GM18511 (cell line): ENCODE results near the gene KIF3C.

ENCODE experiments used
- ATAC-seq: cut with Tn5 transposase; IDR thresholded peaks from one replicate; pipeline ENCODE4 v1.9.1; 2021; ENCODE audit warnings: mild to moderate bottlenecking, moderate library complexity; ENCODE audit not compliant: unreplicated experiment

Gene KIF3C

DNA sequence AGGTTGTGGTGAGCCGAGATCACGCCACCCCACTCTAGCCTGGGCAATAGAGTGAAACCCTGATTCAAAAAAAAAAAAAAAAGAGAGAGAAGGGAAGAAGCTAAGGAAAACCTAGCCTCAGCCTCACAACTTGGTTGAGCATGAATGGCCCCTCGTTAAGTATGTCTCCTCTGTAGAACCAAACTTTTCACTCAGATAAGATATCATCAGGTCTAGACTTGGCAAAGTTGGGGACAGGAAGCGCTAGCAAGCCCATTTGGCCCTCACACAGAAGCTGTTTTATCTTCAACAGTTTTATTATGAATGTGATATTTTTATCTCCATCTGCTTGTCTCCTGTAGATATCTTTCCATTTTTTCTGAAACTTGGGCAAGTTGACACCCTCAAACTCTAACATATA lies 100.5 kb downstream of the KIF3C start:
- no peak for ATAC-seq

DNA sequence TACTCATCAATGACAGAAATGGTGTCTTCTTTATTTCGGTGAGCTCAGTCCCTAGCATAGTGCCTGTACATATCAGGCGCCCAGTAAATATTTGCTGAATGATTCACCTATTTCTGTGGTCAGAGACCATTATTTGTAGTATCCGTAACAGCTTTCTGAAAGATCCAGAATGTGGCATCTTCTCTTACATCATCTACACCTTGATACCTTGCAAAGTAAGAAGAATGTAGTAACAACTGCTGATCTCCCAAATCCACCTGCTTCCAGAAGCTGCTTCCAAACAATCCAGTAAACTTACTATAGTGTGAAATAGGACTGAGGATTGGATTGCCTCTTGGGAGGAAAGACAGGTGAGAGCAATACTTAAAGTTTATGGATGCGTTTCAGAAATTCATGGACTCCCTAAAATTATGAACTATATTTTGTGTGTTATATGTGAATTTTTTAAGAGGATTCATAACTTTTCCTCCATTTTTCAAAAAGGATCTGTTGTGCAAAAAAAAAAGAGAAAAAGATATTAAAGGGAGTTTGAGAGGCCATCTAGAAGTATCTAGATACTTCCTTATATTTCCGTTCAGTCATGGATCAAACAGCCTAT lies 103.1 kb downstream of the KIF3C start:
- ATAC-seq, result no peak

DNA sequence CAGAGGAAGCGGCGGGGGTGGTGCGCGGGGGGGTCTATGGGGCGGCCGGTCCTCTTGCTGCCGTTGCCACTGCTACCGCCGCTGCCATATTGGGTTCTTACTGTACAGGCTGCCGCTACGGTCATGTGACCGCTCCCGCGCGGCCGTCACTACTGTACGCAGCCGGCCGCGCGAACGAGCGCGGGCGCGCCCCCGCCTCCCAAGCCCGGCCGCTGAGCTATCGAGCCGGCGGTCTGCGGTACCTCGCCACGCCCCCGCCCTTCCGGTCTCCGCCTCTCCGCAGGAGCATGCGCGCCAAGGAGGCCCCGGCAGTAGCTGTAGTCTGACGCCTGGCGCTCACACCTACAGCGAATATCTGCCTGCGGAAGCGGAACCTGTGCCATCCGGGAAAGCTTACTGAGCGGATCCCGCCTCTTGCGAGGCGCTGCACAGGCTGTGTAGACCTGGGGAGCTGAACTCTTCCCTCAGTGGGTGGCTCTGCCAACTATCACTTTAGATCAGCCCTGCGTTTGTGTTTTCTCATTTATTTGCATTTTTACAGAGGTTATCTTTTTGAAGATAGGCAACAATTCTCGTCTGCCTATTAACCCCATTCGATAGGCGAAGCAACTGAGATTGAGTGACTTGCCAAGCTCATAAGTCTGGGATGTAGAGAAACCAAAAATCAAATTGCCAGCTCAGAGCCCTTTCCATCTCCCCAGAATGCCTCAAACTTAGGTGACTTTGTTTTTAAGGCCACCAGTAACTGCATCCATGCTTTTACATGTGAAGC lies 103.8 kb downstream of the KIF3C start, which contains the start of gene ASXL2:
Gene ASXL2, minus strand, starts transcription at position 127 of the 772 bp plus-strand sequence. CDS start 265 bp downstream, outside the sequence.
- peak; percentile 90 for ATAC-seq

DNA sequence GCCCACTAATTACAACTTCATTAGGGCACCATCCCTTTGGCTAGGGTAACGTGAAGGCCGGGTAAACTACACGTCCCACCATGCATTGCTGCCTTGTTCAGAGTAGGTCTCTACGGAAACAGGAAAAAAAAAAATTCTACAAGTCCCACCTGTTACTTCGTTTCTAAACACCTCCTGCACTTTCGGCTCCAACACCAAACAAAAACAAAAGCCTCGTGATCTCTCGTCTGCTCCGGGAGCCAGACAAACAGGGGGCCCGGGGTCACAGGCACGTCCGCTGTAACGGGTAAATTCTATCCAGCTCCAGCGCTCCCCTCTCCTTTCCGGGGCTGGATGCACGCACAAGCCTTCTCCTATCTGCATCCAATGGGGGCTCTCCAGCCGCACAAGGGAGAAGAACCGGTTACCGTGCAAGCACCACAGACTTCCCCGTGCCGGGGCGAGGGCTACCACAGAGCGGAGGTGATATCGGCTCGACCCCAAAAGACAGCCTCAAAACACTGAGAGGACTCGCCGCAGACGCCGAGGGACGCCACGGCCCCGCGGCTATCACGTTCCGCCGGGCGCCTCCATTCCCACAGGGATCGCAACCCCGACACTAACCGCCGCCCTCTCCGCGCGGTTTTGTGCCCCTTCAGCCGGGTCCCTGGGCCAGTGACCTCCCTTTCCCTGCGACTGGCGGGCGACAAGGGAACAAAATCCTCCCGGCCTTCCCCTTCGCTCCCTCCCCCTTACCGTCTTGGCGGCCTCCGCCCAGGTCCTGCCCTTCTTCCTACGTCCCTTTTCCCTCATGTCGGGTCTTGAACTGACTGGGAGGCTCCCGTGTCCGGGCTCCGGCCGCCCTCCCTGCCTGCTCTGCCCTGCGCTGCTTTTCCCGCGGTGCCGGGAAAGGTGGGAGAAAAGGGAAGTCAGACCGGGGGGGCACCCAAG lies 104.6 kb downstream of the KIF3C start:
- peak; percentile 53 for ATAC-seq
